GM12891 (cell line): ENCODE data around the gene AJUBA.

Source experiments
- PAX5 ChIP-seq: IDR thresholded peaks from 2 replicates; pipeline ENCODE4 v1.6.1; 2011; ENCODE audit warnings: low read length, moderate library complexity, mild to moderate bottlenecking; ENCODE audit not compliant: insufficient read depth, severe bottlenecking
- POLR2A ChIP-seq: IDR thresholded peaks from 2 replicates; pipeline ENCODE4 v1.6.1; 2011; ENCODE audit warnings: low read depth, low read length, control low read depth
- POLR2AphosphoS5 ChIP-seq: IDR thresholded peaks from 2 replicates; pipeline ENCODE4 v1.6.1; 2011; ENCODE audit warnings: low read depth, low read length, control low read depth
- POU2F2 ChIP-seq: IDR thresholded peaks from 2 replicates; pipeline ENCODE4 v1.6.1; 2011; ENCODE audit warnings: low read depth, mild to moderate bottlenecking, control low read depth, low read length, moderate library complexity
- SPI1 ChIP-seq: IDR thresholded peaks from 2 replicates; pipeline ENCODE4 v1.6.1; 2011; ENCODE audit warnings: low read depth, low read length, control low read depth
- TAF1 ChIP-seq: IDR thresholded peaks from 2 replicates; pipeline ENCODE4 v1.6.1; 2011; ENCODE audit warnings: low read depth, low read length, control low read depth

- no peak for TF ChIP-seq TAF1
- no peak for TF ChIP-seq SPI1
- no peak for TF ChIP-seq POLR2AphosphoS5
- no peak for TF ChIP-seq POLR2A
- no peak for TF ChIP-seq PAX5
- no peak for TF ChIP-seq POU2F2
Measured at GRCh38 chr14:22981876-22982476, 375 bp downstream of the AJUBA start.
